ENCODE data around the gene RNLS.
A peak's percentile ranks its signal among the peaks of the same experiment; 100 is the strongest.

The RNLS gene

DNA sequence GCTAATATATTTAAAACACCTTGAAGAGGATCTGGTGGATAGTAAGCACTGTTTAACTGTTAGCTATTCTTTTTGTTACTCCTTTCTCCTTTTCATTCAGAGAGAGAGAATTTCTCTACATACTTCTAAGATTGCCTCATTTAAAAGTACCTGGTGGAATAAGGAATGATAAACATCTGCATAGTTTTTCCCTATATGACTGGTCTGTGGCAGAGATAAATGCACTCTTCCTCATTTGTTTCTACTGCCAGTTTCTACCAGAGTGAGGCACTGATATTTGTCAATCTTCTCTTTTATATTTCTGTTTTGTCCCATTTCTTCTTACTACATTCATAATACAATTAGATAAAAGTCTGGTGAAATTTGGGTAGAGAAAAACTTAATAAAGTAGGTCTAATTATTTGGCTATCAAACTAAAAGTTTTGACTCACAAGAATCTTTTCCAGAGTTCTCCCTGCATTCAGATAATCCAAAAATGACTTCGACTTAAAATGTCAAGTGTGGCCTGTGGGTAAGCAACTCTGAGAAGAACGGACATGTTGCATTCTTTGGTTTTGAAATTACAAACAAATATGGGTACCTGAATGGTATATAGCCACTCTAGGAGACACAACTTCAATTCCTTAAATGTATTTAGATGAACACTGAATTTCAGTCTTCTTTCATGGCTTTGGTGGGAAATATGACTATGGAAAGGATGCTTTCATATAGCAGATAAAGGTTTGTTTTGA is 38.8 kb downstream of the RNLS start:
- H3K27ac ChIP-seq (ENCODE audit: extremely low read depth, low read depth, low read length), result no peak overlapping the region
- H3K4me1 ChIP-seq (ENCODE audit: control insufficient read depth, insufficient read depth, low read length), result peaks cover 40% of the 10 kb centered on the region
- H3K9me3 ChIP-seq (ENCODE audit: control insufficient read depth, insufficient read depth, low read depth, low read length), result no peaks in the 10 kb centered on the region
- TF ChIP-seq, protein P1, sequence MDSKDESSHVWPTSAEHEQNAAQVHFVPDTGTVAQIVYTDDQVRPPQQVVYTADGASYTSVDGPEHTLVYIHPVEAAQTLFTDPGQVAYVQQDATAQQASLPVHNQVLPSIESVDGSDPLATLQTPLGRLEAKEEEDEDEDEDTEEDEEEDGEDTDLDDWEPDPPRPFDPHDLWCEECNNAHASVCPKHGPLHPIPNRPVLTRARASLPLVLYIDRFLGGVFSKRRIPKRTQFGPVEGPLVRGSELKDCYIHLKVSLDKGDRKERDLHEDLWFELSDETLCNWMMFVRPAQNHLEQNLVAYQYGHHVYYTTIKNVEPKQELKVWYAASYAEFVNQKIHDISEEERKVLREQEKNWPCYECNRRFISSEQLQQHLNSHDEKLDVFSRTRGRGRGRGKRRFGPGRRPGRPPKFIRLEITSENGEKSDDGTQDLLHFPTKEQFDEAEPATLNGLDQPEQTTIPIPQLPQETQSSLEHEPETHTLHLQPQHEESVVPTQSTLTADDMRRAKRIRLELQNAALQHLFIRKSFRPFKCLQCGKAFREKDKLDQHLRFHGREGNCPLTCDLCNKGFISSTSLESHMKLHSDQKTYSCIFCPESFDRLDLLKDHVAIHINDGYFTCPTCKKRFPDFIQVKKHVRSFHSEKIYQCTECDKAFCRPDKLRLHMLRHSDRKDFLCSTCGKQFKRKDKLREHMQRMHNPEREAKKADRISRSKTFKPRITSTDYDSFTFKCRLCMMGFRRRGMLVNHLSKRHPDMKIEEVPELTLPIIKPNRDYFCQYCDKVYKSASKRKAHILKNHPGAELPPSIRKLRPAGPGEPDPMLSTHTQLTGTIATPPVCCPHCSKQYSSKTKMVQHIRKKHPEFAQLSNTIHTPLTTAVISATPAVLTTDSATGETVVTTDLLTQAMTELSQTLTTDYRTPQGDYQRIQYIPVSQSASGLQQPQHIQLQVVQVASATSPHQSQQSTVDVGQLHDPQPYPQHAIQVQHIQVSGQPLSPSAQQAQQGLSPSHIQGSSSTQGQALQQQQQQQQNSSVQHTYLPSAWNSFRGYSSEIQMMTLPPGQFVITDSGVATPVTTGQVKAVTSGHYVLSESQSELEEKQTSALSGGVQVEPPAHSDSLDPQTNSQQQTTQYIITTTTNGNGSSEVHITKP (tag by site-specific recombination; IDR thresholded peaks at IDR 0.05), result peak; percentile 67
- TF ChIP-seq OVOL3 (tag by site-specific recombination; IDR thresholded peaks at IDR 0.05) (no peak), ZNF664 (tag by site-specific recombination; IDR thresholded peaks at IDR 0.05) (peak; percentile 88)
- CTCF ChIA-PET, result interaction anchor here (0.7 kb wide), 1 partner anchor 363 kb away, joined by 4 read pairs; no protein-coding TSS in a partner anchor
- no peak overlapping the region for H3K4me3 ChIP-seq (ENCODE audit: low read depth, low read length)
- H3K36me3 ChIP-seq (ENCODE audit: control insufficient read depth in 2 of 2, insufficient read depth in 1 of 2, low read length in 2 of 2), result no peaks in the 10 kb centered on the region
- POLR2A ChIA-PET, result no interaction called here

DNA sequence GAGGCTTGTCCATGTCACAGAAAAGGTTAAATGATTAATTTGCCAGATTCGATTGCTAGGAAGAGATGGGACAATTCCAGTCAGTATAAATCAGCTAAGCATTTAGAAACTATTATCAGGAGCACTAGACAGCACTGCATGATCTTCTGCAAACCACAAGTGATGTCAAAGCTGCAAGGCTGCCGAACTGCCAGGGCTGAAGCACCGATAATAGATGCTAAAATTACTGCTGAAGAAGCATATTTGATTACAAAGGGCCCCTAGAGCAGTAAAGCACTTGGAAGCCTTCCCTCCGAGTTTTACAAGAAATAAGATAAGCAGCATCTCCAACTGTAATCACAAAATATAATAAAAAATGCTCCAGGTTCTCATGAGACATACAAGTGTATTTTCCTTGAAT is 40.6 kb downstream of the RNLS start:
- CTCF ChIA-PET, result interaction anchor here (0.6 to 0.8 kb wide), 3 partner anchors 20 to 166 kb away, joined by 3 to 8 read pairs (median 4); no protein-coding TSS in a partner anchor
- peak overlapping the region; percentile 34 for H3K27ac ChIP-seq (ENCODE audit: extremely low read depth, low read depth, low read length)
- H3K4me3 ChIP-seq (ENCODE audit: low read depth, low read length), result no peak overlapping the region
- H3K4me1 ChIP-seq (ENCODE audit: control insufficient read depth, insufficient read depth, low read length), result peaks cover 44% of the 10 kb centered on the region
- H3K36me3 ChIP-seq (ENCODE audit: control insufficient read depth in 2 of 2, insufficient read depth in 1 of 2, low read length in 2 of 2), result no peaks in the 10 kb centered on the region
- H3K9me3 ChIP-seq (ENCODE audit: control insufficient read depth, insufficient read depth, low read depth, low read length), result no peaks in the 10 kb centered on the region
- POLR2A ChIA-PET, result no interaction called here
- TF ChIP-seq, protein P2, sequence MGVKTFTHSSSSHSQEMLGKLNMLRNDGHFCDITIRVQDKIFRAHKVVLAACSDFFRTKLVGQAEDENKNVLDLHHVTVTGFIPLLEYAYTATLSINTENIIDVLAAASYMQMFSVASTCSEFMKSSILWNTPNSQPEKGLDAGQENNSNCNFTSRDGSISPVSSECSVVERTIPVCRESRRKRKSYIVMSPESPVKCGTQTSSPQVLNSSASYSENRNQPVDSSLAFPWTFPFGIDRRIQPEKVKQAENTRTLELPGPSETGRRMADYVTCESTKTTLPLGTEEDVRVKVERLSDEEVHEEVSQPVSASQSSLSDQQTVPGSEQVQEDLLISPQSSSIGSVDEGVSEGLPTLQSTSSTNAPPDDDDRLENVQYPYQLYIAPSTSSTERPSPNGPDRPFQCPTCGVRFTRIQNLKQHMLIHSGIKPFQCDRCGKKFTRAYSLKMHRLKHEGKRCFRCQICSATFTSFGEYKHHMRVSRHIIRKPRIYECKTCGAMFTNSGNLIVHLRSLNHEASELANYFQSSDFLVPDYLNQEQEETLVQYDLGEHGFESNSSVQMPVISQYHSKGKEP (tag by site-specific recombination; IDR thresholded peaks at IDR 0.05), result peak; percentile 96
- no peak for TF ChIP-seq ZNF473 (tag by site-specific recombination; IDR thresholded peaks at IDR 0.05)
- TF ChIP-seq, protein P3, sequence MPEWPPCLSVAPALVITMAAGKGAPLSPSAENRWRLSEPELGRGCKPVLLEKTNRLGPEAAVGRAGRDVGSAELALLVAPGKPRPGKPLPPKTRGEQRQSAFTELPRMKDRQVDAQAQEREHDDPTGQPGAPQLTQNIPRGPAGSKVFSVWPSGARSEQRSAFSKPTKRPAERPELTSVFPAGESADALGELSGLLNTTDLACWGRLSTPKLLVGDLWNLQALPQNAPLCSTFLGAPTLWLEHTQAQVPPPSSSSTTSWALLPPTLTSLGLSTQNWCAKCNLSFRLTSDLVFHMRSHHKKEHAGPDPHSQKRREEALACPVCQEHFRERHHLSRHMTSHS (tag by site-specific recombination; IDR thresholded peaks at IDR 0.05), result no peak
- TF ChIP-seq MZF1 (tag by site-specific recombination; IDR thresholded peaks at IDR 0.05; ENCODE audit: borderline replicate concordance), result peak; percentile 51; the same call in 1 of the 2 replicates
- no peak for TF ChIP-seq GLI4 (tag by site-specific recombination; IDR thresholded peaks at IDR 0.05)
- TF ChIP-seq ZNF391 (tag by site-specific recombination; IDR thresholded peaks at IDR 0.05; ENCODE audit: borderline replicate concordance, low read depth), result no peak
- TF ChIP-seq TCF7L2 (IDR thresholded peaks at IDR 0.05; ENCODE audit: borderline replicate concordance, low read depth, low read length), result peak; percentile 32; the same call in 1 of the 2 replicates
- TF ChIP-seq ZNF629 (tag by site-specific recombination; IDR thresholded peaks at IDR 0.05), result 0 out of 2 replicates have a peak, but pooled peaks have one; percentile 24
- no peak for TF ChIP-seq ZFP37 (tag by site-specific recombination; IDR thresholded peaks at IDR 0.05)
- TF ChIP-seq, protein P4, sequence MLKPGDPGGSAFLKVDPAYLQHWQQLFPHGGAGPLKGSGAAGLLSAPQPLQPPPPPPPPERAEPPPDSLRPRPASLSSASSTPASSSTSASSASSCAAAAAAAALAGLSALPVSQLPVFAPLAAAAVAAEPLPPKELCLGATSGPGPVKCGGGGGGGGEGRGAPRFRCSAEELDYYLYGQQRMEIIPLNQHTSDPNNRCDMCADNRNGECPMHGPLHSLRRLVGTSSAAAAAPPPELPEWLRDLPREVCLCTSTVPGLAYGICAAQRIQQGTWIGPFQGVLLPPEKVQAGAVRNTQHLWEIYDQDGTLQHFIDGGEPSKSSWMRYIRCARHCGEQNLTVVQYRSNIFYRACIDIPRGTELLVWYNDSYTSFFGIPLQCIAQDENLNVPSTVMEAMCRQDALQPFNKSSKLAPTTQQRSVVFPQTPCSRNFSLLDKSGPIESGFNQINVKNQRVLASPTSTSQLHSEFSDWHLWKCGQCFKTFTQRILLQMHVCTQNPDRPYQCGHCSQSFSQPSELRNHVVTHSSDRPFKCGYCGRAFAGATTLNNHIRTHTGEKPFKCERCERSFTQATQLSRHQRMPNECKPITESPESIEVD (tag by site-specific recombination; IDR thresholded peaks at IDR 0.05), result peak; percentile 79
- peak; percentile 51 for TF ChIP-seq ZBTB17 (tag by site-specific recombination; IDR thresholded peaks at IDR 0.05)
- no peak for TF ChIP-seq KLF10 (tag by site-specific recombination; IDR thresholded peaks at IDR 0.05)
- no peak for TF ChIP-seq YY2 (tag by site-specific recombination; IDR thresholded peaks at IDR 0.05)
- no peak for TF ChIP-seq ZNF404 (tag by site-specific recombination; IDR thresholded peaks at IDR 0.05)
- no peak for TF ChIP-seq ZNF169 (tag by site-specific recombination; IDR thresholded peaks at IDR 0.05)
- TF ChIP-seq BCL11B (tag by site-specific recombination; IDR thresholded peaks at IDR 0.05; ENCODE audit: low read depth), result peak; percentile 66; the same call in 1 of the 2 replicates
- TF ChIP-seq, protein P5, sequence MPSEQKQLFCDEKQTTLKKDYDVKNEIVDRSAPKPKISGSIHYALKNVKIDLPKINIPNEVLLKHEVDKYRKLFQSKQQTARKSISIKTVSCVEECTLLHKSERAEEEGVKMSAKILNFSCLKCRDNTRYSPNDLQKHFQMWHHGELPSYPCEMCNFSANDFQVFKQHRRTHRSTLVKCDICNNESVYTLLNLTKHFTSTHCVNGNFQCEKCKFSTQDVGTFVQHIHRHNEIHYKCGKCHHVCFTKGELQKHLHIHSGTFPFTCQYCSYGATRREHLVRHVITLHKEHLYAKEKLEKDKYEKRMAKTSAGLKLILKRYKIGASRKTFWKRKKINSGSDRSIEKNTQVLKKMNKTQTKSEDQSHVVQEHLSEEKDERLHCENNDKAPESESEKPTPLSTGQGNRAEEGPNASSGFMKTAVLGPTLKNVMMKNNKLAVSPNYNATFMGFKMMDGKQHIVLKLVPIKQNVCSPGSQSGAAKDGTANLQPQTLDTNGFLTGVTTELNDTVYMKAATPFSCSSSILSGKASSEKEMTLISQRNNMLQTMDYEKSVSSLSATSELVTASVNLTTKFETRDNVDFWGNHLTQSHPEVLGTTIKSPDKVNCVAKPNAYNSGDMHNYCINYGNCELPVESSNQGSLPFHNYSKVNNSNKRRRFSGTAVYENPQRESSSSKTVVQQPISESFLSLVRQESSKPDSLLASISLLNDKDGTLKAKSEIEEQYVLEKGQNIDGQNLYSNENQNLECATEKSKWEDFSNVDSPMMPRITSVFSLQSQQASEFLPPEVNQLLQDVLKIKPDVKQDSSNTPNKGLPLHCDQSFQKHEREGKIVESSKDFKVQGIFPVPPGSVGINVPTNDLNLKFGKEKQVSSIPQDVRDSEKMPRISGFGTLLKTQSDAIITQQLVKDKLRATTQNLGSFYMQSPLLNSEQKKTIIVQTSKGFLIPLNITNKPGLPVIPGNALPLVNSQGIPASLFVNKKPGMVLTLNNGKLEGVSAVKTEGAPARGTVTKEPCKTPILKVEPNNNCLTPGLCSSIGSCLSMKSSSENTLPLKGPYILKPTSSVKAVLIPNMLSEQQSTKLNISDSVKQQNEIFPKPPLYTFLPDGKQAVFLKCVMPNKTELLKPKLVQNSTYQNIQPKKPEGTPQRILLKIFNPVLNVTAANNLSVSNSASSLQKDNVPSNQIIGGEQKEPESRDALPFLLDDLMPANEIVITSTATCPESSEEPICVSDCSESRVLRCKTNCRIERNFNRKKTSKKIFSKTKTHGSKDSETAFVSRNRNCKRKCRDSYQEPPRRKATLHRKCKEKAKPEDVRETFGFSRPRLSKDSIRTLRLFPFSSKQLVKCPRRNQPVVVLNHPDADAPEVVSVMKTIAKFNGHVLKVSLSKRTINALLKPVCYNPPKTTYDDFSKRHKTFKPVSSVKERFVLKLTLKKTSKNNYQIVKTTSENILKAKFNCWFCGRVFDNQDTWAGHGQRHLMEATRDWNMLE (tag by site-specific recombination; conservative IDR thresholded peaks at IDR 0.05; ENCODE audit: low read depth), result no peak
- TF ChIP-seq SCRT1 (tag by site-specific recombination; IDR thresholded peaks at IDR 0.05; ENCODE audit: borderline replicate concordance), result 0 out of 2 replicates have a peak, but pooled peaks have one; percentile 11
